GM19438 (cell line): ENCODE measurements around the gene ASAP3.
"Not testable (repeated sequence)": the region's sequence is repeated elsewhere in the genome, so short reads cannot be mapped to it uniquely, and the experiment has no call there.

Experiments used
- ATAC-seq: cut with Tn5 transposase; IDR thresholded peaks from one replicate; pipeline ENCODE4 v1.9.1; 2021; ENCODE audit warnings: low read depth; ENCODE audit not compliant: unreplicated experiment

The ASAP3 gene

DNA sequence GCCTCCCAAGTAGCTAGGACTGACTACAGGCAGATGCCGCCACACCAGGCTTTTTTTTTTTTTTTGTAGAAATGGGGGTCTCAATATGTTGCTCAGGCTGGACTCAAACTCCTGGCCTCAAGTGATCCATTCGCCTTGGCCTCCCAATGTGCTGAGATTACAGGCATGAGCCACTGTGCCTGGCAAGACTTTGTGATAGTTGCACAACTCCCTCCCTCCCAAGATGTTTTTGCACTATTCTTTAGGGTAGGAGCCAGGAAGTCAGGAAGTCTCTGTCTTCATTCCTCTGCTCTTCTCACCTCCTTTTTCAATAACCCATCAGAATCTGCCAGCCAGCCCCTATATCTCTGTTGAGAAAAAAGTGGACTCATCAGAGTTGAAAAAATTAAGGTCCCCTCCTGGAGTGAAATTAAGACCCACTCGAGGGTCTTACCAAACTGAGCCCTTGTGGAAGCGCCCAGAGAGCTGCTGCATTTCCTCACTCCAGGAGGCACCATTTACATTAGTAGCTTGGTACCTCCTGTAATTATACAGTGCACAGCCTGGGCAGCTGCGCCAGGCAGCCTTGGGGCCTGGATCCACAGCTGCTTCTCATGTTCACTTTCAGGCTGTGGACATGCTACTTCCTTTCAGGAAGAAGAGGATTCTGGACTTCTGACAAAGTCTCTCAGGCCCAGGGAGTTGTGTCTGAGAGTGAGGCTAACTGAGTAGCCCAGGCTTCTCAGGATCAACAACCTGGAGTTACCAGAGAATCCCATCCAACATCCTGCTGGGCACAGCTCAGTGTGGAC is 83.5 kb downstream of the ASAP3 start:
- ATAC-seq, result no peak

DNA sequence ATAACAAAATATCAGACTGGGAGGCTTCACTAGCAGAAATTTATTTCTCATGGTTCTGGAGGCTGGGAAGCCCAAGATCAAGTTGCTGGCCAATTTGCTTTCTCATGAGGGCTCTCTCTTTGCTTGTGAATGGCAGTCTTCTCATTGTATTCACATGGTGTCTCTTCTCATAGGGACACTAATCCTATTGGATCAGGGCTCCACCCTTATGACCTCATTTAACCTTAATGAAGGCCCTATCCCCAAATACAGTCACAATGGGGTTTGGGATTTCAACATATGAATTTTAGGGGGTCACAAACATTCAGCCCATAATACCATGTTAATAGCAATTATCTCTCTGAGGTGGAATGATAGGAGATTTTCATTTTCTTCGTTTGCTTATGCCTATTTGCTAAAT is 84.8 kb downstream of the ASAP3 start:
- no peak for ATAC-seq

DNA sequence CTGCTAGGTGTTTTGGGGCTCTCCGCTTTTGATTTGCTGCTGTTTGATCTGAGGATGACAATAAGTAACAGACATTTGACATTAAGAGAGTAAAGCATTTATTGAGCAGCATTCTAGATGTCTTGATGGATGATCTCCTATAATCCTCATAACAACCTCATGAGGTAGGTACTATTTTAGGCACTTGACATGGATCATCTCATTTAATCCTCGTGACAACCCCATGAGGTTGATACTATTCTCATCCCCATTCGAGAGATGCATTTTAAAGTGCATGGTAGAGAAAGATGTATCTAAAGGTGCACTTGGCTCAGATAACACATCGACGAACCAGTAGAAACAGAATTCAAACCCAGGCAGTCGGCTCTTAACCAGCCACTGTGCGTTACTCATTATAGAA is 86.1 kb downstream of the ASAP3 start:
- ATAC-seq, result no peak

DNA sequence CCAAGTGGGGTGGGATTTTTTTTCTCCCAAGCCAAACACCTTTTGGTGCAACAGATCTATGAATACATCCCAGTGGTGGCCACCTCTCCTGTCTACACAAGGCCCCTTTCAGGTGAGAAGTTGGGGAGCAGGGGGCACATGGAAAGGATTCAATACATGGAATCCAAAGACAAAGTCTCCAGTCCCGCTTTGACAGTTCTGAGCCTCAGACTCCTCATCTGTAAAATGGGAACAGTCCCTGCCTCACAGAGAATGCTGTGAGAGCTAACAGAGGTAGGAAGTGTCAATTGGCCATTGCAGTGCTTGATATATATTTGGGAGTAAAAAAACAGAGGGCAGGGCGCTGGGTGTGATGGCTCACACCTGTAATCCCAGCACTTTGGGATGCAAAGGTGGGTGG is 87.6 kb downstream of the ASAP3 start:
- no peak for ATAC-seq

DNA sequence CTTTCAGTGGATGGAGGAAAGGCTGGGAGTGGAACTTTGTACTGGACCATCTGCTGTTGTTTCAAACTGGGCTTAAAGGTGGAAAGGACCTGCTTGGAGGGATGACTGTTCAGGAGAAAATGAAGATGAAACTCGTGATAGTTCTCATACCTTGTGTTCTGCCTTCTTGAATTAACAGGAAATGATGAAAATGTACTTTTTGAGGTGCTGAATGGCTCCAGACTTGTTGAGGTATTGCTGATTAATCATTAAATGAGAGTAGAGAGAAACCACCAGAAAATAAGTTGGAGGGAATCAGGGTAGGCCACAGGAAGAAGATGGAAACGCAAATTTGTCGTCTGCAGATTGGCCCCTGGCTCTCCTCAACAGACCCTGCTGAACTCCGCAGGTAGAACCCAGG is 88.1 kb downstream of the ASAP3 start:
- ATAC-seq, result no peak

DNA sequence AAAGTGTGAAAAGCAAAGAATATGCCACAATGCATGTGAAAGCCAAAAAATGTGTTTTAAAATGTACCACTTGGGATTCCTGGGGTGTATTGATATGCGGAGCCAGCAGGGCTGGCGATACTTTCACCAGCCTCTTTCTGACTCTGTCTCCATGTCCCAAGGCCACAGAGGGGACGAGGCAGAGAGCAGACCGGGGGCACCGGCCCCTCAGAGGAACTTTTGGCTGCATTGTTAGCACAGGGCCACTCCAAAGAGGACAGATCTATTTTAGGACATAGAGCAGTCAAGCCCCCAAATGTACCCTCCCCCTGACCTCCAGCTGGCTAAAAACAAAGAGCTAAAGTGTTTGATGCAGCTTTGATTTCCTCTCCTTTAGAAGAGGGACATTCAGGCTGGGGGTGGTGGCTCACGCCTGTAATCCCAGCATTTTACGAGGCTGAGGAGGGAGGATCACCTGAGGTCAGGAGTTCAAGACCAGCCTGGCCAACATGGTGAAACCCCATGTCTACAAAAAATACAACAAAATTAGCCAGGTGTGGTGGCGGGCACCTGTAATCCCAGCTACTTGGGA is 88.7 kb downstream of the ASAP3 start:
- no peak for ATAC-seq

DNA sequence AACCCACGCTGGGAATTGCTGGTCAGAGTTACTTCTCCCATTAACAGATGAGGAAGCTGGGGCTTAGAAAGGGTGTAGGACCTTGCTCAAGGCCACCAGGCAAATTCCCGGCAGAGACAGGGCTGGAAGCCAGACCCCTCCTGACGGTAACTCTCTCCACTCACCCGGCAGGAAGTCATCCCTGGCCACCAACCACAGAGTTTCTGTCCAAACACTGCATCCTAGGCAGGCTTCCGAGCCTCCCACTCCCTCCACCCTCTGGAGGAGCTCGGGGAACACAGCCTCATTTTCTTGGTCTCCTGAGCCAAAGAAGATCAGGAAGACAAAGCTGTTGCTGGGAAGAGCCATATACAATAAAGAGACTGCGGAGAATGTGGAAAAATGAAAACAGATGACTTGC is 89.3 kb downstream of the ASAP3 start:
- ATAC-seq, result no peak

DNA sequence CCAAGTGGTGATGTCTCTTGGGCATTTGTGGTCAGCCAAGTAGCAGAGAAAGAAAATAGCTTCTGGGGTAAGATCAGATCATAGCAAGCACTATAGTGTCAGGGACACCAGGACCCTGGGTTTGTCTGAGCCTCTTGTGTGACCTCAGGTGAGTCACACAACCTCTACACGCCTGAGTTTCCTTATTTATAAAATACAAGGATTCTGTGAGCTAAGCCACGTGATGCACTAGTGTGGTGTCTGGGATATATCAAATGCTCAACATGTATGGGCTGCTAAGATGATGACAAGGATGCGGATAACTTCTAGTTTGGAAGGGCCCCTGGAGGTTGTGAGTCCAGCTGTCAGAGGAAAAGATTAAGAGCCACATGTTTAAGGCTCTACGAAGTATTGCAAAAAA is 89.8 kb downstream of the ASAP3 start:
- no peak for ATAC-seq

DNA sequence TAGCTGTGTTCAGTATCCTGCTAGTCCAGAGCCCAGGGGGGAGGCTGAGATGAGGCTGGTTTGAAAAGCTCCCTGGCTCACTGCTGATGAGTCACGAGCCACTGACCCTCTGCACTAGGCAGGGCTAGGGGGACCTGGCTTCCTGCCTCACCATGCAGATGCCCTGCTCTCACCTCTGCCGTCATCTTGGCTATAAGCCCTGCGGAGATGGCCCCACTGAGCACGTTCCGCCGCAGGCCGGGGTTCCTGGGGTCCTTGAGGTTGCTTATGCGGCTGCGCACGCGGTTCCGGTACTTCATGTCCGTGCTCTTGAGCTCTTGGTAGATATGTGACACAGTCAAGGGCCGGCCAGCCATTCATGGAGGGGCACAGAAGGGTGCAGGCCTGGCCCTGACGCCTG is 90.3 kb downstream of the ASAP3 start:
- no peak for ATAC-seq

DNA sequence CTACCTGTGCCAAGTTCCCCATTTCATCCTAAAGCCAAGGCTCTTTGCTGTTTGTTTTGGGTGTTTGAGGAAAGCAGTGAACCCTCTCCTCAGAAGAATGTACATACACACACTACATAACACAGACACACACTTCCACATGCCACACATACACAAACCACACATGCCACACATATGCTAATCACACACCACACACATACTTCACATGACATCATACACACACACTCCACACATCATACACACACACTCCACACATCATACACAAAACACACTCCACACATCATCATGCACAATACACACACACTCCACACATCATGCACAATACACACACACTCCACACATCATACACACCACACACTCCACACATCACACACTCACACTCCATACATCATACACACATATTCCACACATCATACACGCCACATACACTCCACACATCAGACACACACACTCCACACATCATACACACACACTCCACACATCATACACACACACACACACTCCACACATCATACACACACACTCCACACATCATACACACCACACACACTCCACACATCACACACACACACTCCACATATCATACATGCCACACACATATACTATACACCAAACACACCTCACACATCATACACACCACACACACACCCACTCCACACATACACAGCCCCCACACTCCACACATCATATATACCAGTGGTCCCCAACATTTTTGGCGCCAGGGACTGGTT is 91.7 kb downstream of the ASAP3 start:
- ATAC-seq, result no peak

DNA sequence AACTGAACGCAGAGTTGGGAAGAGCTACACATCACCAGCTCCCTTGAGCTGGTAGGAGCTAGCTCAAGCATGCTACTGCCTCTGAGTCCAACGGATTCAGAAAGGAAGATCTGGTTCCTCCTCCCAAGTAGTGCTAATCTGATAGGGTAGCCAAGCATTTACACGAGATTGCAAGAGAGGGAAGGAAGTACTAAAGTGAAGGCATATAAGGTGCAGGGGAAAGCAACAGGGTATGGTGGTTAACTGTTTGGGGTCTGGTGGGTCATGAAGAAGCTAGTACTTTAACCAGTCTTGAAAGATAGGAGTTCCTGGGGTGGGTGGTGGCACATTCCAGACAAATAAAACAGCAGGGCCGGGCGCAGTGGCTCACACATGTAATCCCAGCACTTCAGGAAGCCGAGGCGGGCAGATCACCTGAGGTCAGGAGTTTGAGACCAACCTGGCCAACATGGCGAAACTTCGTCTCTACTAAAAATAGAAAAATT is 94.1 kb downstream of the ASAP3 start:
- ATAC-seq, result no peak

DNA sequence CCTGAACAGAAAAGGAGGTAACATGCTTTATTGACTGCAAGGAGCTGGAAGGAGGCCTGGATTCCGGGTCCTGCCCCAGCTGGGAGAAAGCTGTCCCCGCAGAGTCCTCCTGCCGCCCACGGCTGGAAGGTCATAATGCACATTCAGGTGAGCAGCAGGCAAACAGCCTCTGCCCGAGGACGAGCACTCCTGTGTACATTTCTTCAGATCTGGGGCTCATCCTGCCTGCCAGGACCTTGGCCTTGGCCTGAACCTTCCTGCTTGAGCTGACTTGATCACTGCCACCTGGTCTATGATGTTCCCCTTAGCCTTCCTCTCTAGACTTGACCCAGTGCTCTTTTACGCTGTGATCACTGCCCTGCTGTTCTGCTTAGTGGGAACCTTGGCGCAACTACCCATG is 96.5 kb downstream of the ASAP3 start:
- no peak for ATAC-seq

DNA sequence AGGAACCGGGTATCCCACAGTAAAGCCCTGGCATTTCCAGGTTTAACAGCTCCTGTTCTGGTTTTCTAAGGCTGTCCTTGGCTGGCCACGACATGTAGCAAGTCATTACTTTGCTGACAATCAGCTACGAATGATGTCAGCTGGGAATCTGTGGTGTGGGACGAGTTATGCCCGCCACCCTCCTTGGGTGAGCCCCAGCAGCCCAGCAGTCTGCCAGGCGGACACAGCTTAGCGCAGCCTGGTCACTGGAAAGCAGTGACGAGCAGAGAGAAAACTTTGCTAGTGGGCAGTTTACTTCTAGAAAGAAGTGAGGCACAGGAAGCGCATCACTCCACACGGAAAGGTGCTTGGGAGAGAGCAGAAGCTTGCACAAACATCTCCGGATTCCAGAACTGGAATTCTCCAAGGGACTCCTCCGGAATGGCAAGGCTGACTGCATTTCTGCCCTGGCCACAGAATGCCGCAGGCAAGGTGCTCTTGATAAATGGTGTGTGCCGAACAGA is 98.8 kb downstream of the ASAP3 start:
- ATAC-seq, result no peak

DNA sequence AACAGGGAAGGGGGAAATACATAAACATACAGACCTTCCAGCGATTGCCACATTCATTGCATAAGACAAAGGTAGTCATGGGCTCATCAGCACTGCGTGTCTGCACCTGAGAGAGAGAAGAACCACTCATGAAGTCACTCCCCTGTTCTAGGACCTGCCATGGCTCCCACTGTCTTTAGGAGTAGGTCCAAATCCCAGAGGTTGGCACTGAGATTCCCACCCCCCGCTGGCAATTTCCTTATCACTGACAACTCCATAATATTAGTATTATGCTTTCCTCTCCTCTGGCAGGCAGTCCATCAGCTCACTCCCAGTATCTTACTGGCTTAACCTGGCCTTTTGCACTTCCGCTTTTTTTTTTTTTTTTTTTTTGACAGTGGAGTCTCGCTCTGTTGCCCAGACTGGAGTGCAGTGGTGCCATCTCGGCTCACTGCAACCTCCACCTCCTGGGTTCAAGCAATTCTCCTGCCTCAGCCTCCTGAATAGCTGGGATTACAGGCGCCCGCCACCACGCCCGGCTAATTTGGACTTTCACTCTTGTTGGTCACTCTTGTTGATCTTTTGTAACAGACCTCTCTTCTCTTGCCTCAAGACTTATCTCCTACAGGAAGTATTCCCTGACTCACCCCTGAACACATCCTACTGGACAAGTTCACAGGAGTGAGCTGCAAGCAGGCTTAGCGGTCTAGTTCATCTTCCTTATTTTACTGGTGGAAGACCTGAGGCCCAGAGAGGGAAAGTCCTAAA is 99.5 kb downstream of the ASAP3 start:
- ATAC-seq, result no peak

DNA sequence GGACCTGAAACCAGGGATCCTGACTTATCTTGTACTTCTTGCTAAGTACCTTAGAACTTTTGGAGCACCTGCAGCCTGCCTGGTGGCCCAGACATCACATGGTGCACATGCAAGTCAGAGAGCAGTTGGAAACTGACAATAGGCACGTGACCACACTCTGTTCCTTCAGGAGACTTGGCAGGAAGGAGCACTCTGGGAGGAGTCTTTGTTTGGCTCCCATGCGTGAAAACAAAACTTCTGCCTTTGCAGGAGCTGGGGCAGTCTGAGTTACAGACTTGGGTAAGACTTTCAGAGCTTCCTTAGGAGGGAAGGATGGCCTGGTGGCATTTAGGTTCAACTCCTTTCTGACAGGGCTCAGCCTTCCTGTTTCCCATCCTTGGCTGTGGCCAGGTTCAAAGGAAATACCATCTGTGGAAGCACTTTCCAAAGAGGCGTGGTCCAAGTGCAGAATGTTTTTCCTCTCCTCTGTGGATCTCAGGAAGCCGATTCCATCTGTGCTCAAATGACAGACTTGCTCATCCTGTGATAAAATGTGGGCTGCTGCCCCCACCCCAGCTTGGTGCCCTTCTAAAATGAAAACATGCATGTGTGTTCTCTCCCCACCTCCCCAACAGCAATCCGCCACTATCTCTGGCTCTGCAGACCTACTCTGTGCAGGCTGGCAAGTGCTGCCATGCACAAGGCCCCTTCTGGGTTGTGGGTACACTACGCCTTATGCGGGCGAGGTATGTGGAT is 100.2 kb downstream of the ASAP3 start:
- no peak for ATAC-seq

DNA sequence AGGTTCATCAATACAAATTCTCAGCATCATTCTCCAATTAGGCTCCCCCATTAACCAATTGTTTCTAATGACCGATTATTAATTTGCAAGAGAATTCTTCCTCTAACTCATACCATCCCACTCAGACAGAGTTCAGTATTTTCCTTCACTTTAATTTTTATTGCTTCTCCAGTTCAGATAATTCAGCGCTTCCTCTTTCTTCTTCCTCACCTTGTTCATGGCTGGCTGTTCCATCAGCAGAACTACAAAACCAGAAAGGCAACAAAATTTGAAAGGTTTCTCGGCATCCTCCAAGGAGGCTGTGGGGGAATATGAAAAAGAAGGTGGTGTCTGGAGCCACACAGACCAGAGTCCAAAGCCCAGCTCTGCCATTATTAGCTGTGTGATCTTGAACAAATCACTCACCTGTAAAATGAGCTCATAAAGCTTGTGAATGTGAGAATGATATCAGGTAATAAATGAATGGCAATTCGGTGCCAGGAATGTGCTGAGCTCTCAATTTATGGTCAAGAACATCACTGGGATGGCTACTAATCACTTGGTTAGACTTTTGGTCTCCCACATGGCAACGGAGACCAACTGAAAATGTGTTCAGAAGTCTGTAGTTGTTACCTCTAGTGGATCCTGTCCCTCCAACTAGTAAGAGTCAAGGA is 102.6 kb downstream of the ASAP3 start:
- ATAC-seq, result no peak

DNA sequence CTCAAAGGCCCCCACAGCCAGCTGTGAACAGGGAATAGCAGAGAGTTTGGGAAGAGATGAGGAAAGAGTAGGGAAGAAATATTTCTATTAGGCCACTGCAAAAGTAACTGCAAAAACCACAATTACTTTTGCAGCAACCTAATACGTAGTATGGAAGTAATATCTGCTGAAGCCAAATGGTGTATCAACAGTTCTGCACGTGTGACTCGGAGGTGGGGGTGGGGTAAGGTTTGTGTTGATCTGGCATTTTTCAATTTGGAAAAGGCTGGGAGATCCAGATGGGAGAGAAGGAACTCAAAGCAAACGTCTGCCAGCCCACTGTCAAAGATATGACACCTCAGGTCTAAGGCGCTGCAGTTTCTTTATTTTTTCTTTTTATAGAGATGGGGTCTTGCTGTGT is 103.3 kb downstream of the ASAP3 start:
- no peak for ATAC-seq

DNA sequence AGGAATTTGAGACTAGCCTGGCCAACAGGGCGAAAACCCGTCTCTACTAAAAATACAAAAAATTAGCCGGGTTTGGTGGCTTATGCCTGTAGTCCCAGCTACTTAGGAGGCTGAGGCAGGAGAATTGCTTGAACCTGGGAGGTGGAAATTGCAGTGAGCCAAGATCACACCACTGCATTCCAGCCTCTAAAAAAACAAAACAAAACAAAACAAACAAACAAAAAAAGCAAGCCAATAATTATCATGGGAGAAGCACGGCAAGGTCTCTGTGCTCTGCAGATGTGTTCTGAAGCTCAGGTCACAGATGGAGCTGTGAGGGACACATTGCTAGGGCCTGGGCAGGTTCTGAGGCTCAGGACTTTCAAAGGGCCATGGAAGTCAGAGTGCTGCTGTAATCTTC is 103.7 kb downstream of the ASAP3 start:
- ATAC-seq, result not testable (repeated sequence)
